CD1c-positive myeloid dendritic cell (primary cell): ENCODE data around the gene MVB12B.

Experiments
- DNase-seq: peaks from one replicate; pipeline ENCODE4 v3.0.0-alpha.2; 2016; ENCODE audit errors: extremely low spot score

MVB12B gene

DNA sequence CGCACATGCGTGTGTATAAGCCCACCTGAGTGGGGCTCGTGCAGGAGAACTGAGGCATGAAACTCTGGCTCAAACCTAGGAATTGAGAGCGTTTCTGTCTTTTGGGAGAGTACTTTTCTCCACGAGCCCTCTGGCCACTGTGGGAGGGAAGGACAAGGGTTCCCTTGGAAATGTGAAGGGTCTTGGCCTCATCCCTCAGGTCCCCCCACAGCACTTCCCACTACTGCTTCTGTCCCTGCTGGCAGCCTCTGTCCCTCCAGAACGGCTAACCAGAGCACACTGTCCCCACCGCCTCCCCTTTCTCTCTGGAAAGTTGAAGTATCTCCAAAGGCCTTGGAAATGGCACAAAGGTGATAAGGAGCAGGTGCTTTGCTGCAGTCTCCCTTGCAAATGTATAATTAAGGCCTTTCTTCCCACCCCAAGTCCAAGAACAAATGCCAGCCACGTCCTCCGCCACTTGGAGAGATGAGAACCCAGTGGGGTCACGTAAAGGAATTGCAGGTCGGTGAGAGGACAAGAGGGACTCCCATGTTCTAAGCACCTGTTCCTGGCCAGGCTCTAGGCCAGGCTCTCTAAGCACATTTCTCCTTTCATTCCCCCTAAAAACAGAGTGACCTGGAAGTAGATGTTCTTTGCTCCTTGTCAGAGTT lies 179.2 kb downstream of the MVB12B start:
- no peak for DNase-seq

- no peak for DNase-seq
Measured at GRCh38 chr9:126506361-126507317, 180.0 kb downstream of the MVB12B start.

DNA sequence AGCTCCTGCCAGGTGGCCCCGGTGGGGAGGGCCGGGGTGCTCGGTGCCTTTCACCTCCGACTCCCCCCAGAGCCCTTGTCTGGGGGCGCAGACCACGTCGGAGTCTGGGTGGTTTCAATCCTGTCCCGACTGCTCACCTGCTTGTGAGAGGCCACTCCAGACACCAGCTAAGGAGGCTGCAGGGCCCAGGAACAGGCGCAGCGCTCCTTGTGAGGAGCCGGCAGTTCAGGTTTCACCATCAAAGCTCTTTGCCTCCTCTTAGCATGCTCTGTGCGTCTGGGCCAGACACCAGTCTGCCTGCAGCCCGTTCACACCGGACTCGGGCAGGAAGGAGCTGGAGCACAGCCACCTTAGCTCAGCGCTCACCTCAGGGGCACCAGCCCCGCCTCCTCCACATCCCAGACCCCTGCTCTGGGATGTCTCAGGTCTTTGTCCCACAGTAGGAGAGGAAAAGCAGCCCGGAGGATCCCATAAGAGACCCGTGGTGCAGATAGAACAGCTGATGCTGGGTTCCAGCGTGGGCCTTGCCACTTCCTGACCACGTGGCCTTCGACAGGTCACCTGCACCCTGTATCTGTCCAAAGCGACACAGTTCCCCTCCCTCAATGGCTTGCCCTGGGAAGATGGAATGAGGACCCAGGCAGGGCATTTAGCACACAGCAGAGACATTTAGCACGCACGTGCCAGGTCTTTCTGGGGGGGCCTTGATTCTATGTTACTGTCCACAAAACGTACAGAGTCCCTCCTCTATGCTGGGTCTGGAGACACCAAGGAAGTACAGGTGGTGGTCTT lies 180.9 kb downstream of the MVB12B start:
- DNase-seq: no peak

DNA sequence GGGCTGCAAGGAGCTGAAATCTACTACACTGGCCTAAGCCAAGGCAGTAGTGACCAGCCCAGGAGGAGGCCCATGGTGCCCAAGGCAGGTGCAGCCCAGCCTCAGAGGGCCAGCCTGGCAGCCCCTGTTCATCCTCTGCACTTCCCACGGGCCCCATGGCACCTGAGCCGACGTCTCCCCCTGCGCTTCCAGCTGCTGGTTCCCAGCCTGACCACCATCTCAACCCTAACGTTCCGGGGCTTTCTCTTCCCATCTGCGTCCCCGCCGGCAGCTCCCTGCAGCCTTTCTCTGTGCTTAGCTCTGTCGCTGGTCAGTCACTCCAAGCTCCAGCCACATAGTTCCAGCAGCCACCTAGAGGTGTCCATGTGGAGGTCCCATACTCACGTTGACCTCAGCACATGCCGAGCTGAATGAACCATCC lies 181.6 kb downstream of the MVB12B start:
- DNase-seq: no peak

DNA sequence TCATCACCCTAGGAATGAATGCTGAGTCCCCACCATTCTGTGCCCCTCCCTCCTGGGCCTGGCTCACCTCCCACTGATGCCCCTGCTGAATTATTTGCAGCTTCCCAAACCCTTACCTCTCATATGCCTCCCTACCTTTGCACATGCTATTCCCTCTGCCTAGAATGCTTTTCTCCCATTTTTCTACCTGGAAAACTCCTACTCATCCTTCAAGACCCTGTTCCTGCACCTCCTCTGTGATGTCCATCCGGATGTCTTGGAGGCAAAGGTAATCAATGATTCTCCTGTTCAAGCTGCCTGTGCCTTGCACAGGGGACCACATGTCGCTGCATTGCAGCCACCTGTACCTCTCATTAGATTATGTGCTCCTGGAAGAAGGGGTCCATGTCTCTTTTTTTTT lies 182.3 kb downstream of the MVB12B start:
- no peak for DNase-seq

DNA sequence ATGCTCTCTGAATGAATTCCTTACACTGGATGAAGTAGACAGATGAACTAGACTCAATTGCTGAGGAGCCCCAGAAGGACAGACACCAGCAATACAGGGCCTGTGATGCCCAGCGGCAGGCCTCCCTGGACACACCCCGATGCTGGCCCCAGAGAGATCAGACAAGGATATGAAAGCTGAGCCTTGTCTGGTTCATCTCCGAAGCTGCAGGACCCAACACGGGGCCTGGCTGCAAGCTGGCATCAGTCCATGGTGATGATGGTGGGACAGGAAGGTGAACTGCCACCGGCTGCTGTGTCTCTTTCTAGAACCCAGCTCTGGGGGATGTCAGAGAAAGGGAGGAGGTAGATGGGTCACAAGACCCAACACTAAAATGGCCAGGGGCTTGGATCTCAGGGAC lies 183.1 kb downstream of the MVB12B start:
- no peak for DNase-seq

DNA sequence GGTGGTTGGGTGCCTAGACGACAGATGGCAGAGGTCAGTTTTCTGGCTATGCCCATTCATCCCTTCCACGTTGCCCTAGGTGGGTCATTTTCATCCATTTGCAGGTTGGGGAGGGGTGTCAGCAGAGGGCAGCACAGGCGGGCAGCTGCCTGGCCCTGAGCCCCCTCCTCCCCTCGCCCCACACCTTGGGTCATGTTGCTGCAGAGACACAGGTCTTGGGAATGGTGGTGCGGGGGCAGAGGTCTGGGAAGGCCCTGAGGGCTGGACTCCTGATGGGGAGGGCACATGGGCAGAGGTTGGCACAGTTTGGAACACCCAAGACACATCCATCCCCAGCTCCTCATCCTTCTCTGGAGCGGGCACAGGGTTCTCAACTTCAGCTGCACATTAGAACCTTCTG lies 183.9 kb downstream of the MVB12B start:
- DNase-seq: no peak

DNA sequence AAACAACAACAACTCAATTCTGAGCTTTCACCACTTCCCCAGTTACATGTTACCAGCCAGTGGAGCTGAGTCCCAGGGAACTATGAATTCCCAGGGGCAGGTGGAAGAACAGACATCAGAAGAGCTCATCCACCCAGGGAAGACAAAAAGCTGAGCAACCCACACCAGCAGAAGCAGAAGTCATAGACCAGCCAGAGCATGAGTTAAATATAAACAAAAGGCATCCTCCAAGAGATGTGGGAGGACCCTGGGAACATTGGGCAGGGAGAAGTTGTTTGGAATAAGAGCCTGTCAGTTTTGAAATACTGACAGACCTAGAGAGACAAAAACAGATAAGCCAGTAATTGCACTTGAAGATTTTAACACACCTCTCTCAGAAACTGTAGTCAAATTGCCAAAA lies 184.8 kb downstream of the MVB12B start:
- DNase-seq: peak; percentile 53

- no peak for DNase-seq
Measured at GRCh38 chr9:126513159-126514036, 186.8 kb downstream of the MVB12B start.

GRCh38 chr9:126514037-126514821 lies 187.6 kb downstream of the MVB12B start:
- DNase-seq: peak; percentile 78

GRCh38 chr9:126515001-126515872 lies 188.6 kb downstream of the MVB12B start:
- DNase-seq: no peak

DNA sequence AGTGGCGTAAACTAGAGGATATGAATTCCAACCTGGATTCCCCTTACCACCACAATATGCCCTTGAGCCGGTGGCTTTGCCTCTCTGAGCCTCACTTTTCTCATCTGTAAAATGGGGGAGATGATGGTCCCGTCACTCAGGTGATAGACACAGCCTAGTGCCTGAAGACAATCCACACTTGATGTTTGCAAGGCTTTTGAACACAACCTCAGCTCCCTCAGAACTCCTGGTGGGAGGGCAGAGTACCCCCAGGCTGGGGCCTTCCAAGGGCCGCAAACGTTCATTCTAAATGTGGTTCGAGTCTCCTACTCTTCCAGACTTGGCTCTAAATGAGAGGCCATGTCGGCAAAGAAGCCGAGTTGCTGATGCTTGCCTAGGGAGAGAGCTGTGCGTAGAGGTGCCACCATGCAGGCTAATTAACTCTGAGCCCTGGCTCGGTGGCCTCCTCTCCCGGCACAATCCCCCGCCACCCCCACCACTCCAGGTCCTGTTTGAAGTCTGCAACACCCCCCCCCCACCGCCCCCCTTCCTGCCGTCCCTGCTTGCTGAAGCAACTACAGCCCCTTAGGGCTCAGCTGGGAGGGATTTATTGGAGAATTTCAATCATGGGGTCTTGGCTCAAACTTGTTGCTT lies 189.4 kb downstream of the MVB12B start:
- no peak for DNase-seq

DNA sequence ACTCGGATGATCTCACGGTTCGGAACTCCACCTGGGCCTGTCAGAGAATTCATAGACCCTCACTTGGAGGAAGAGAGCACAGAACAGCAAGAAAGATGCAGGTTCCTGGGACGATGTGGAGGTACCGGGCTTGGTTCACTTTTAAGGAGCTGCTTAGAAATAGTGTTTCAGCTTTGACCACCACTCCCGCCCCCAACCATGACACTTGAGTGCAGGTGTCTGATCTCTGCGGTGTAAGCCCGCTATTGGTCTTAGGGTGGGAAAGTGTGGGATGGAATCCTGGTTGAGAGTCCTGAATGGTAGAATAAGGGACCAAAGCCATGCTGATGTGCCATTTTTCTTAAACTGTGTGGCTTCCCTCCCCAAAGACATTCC lies 189.9 kb downstream of the MVB12B start:
- DNase-seq: no peak

GRCh38 chr9:126516936-126517832 lies 190.6 kb downstream of the MVB12B start:
- peak; percentile 93 for DNase-seq

- DNase-seq: peak; percentile 45
Measured at GRCh38 chr9:126517833-126518356, 191.3 kb downstream of the MVB12B start.

GRCh38 chr9:126518763-126519162 lies 192.1 kb downstream of the MVB12B start:
- DNase-seq: no peak

DNA sequence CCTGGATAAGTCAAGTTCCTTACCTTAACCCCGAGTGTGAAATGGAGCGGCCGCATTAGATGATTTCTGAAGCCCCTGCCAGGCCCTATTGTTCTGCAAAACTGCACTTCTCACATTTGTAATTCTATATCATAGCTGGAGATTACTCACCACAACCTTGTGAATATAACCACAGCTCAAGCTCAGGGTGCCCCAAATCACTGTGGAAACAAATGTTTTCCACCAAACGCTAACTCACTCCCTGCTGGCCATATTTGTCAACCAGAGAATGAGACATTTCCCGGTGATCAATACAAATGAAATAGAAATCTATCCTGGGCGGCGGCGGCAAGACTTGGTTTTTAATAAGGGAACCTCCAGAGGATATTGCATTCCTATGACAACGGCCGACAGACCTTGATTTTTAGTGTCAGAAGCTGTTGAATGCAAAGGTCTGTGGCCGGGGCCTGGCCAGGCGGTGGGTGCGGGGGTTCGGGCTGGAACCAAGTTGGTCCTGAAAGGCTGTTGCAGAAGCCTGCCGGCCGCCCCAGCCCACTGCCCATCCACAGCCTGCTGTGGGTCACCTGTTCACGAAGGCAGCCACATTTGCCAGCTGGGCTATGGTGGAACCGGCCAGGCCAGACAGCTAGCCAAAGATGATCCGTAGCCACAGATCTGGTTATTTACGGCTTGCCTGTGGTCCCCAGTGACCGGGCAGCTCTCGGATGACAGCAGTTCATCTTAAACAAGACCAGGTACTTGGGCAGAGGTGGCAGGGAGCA lies 193.2 kb downstream of the MVB12B start:
- DNase-seq: peak; percentile 45
